ENCODE data around the gene ELAPOR2. TPM values are rescaled to one million over a fixed set of nuclear protein-coding genes. Genes with fewer than 3 reads are reported as not detected.

Gene ELAPOR2, protein sequence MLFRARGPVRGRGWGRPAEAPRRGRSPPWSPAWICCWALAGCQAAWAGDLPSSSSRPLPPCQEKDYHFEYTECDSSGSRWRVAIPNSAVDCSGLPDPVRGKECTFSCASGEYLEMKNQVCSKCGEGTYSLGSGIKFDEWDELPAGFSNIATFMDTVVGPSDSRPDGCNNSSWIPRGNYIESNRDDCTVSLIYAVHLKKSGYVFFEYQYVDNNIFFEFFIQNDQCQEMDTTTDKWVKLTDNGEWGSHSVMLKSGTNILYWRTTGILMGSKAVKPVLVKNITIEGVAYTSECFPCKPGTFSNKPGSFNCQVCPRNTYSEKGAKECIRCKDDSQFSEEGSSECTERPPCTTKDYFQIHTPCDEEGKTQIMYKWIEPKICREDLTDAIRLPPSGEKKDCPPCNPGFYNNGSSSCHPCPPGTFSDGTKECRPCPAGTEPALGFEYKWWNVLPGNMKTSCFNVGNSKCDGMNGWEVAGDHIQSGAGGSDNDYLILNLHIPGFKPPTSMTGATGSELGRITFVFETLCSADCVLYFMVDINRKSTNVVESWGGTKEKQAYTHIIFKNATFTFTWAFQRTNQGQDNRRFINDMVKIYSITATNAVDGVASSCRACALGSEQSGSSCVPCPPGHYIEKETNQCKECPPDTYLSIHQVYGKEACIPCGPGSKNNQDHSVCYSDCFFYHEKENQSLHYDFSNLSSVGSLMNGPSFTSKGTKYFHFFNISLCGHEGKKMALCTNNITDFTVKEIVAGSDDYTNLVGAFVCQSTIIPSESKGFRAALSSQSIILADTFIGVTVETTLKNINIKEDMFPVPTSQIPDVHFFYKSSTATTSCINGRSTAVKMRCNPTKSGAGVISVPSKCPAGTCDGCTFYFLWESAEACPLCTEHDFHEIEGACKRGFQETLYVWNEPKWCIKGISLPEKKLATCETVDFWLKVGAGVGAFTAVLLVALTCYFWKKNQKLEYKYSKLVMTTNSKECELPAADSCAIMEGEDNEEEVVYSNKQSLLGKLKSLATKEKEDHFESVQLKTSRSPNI
- polyA plus RNA-seq (2013), result 6.1 and 6.9 TPM in 2 replicates

DNA sequence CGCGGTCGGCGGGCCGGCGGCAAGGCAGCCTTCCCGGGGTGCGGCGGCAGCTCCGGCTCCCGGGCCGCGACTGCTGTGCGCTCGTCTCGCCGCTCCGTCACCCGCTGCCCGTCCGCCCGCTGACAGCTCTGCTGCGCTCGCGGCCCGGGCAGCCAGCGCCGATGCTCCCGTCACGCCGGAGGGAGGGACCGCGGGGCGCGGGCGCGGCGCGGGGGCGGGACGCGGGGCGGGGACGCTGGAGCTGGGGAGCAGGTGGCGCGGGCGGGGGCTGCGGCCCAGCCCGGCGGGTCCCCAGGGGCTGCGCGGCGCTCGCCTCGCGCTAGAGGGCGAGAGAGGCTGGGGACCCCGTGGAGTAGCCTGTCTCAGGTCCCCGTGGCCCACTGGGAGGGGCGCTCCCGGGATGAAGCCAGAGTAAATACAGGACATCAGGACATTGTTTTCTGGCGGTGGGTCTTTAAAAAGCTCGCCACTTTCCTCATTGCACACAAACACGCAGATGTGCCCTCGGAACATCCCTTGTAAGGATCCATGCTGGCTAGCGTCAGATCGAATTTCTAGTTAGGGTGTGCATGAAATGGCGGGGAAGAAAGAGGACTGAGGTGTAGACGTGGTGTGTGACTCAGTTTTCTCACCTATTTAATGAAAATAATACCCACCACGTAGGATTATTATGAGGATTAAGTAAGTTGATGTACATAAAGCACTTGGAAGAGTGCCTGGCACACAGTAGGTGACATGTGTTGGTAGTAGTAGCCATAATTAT lies at the start of gene ELAPOR2:
Gene ELAPOR2, minus strand, starts transcription at position 130 of the 763 bp plus-strand sequence. CDS start 141 bp downstream, outside the sequence.
- H3K4me1 ChIP-seq (ENCODE audit: control insufficient read depth in 1 of 2, insufficient read depth in 2 of 2, low read length in 2 of 2), result no peaks in the 10 kb centered on the region
- no peak within 1 kb of the TSS for H3K27ac ChIP-seq (ENCODE audit: low read depth, low read length)
- no CpG with 5 or more reads among the region's 70 CpGs for WGBS (ENCODE audit: extremely low coverage, insufficient coverage, insufficient read length)
- H2AK5ac ChIP-seq (ENCODE audit: low read length), result no peak within 1 kb of the TSS
- no peak within 1 kb of the TSS for H3K23ac ChIP-seq (ENCODE audit: low read length)
- peak within 1 kb of the TSS; percentile 28 for H3K9ac ChIP-seq (ENCODE audit: low read length)
- no peak within 1 kb of the TSS for H3K14ac ChIP-seq (ENCODE audit: low read length)
- no peaks in the 10 kb centered on the region for H3K9me3 ChIP-seq (ENCODE audit: insufficient read depth, low read depth, low read length)
- H2BK12ac ChIP-seq (ENCODE audit: low read length), result no peak within 1 kb of the TSS
- no peaks in the 10 kb centered on the region for H3K79me1 ChIP-seq (ENCODE audit: low read length)
- H4K91ac ChIP-seq (ENCODE audit: low read depth, low read length), result no peak within 1 kb of the TSS
- no peak within 1 kb of the TSS for H4K12ac ChIP-seq (ENCODE audit: low read depth, low read length)
- H4K8ac ChIP-seq (ENCODE audit: low read depth, low read length), result no peak within 1 kb of the TSS
- peak within 1 kb of the TSS; percentile 79 for H2AFZ ChIP-seq (ENCODE audit: insufficient read depth, low read length, poor library complexity)
- peak within 1 kb of the TSS; percentile 77 for H3K4me3 ChIP-seq (ENCODE audit: low read depth, low read length)
- no peak within 1 kb of the TSS for H2BK120ac ChIP-seq (ENCODE audit: insufficient read depth, low read length, poor library complexity)
- no peak within 1 kb of the TSS for H3K18ac ChIP-seq (ENCODE audit: low read length)
- no peaks in the 10 kb centered on the region for H3K79me2 ChIP-seq (ENCODE audit: control insufficient read depth, insufficient read depth, low read length, poor library complexity)
- no peak within 1 kb of the TSS for H3K4ac ChIP-seq (ENCODE audit: low read depth, low read length)
- peak; percentile 8 to 60 for DNase-seq
- no peaks in the 10 kb centered on the region for H3K36me3 ChIP-seq (ENCODE audit: control insufficient read depth in 1 of 2, insufficient read depth in 2 of 2, low read length in 2 of 2)
- peaks cover 4% of the 10 kb centered on the region for H3K27me3 ChIP-seq (ENCODE audit: insufficient read depth, low read length)
- no peak within 1 kb of the TSS for H2BK5ac ChIP-seq (ENCODE audit: low read depth, low read length, poor library complexity)
- H3K4me2 ChIP-seq (ENCODE audit: low read length), result peak within 1 kb of the TSS; percentile 65

DNA sequence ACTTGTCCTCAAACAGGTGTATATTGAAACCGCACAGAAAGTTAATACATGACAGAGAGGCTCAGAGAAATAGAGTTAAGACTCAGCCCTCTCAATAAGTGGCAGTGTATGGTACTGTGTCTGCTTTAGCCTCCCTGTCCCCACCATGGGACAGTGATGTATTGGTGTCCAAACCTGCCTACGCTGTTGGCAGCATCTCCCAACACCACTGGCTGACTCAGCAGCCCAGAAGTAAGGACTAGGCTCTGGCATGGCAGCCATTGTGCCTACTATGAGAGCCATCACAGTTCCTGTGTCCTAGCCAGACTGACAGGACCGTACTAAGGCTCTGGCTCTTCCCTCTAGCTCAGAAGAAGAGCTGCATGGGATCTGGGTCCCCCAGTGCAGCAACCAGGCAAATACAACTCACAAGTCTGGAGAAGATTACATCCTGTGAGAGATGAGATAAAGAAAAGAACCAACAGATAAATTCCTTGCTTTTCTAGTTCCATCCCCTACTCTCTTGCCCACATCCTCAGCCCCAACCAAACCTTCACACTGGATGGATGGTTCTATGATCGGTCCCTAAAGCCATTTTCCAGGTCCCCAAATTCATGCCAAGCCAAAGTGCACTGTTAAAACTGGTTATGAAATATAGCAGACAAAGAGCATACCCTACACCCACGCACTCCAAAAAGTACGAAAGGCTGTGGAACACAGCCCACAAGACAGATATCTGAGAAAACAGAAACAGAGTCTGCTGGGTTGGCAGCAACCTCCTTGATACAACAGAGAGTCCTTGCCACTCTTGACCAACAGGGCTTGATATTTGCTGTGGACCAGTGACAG lies 48.7 kb upstream of the ELAPOR2 start:
- H2AFZ ChIP-seq (ENCODE audit: insufficient read depth, low read length, poor library complexity), result no peak overlapping the region
- DNase-seq, result no peak
- no peak overlapping the region for H2BK12ac ChIP-seq (ENCODE audit: low read length)
- H3K9me3 ChIP-seq (ENCODE audit: insufficient read depth, low read depth, low read length), result peaks cover 2% of the 10 kb centered on the region
- H3K14ac ChIP-seq (ENCODE audit: low read length), result no peak overlapping the region
- no peak overlapping the region for H3K4me2 ChIP-seq (ENCODE audit: low read length)
- no peak overlapping the region for H3K9ac ChIP-seq (ENCODE audit: low read length)
- no peak overlapping the region for H2BK120ac ChIP-seq (ENCODE audit: insufficient read depth, low read length, poor library complexity)
- no peak overlapping the region for H4K12ac ChIP-seq (ENCODE audit: low read depth, low read length)
- H2AK5ac ChIP-seq (ENCODE audit: low read length), result no peak overlapping the region
- H3K4me1 ChIP-seq (ENCODE audit: control insufficient read depth in 1 of 2, insufficient read depth in 2 of 2, low read length in 2 of 2), result no peaks in the 10 kb centered on the region
- no peaks in the 10 kb centered on the region for H3K36me3 ChIP-seq (ENCODE audit: control insufficient read depth in 1 of 2, insufficient read depth in 2 of 2, low read length in 2 of 2)
- H3K79me2 ChIP-seq (ENCODE audit: control insufficient read depth, insufficient read depth, low read length, poor library complexity), result no peaks in the 10 kb centered on the region
- peak overlapping the region; percentile 57 for H3K4me3 ChIP-seq (ENCODE audit: low read depth, low read length)
- H3K23ac ChIP-seq (ENCODE audit: low read length), result no peak overlapping the region
- no peak overlapping the region for H3K4ac ChIP-seq (ENCODE audit: low read depth, low read length)
- H3K79me1 ChIP-seq (ENCODE audit: low read length), result no peaks in the 10 kb centered on the region
- no peak overlapping the region for H4K91ac ChIP-seq (ENCODE audit: low read depth, low read length)
- H3K27ac ChIP-seq (ENCODE audit: low read depth, low read length), result no peak overlapping the region
- H3K27me3 ChIP-seq (ENCODE audit: insufficient read depth, low read length), result no peaks in the 10 kb centered on the region
- no peak overlapping the region for H4K8ac ChIP-seq (ENCODE audit: low read depth, low read length)
- H3K18ac ChIP-seq (ENCODE audit: low read length), result no peak overlapping the region
- WGBS (ENCODE audit: extremely low coverage, insufficient coverage, insufficient read length), result no CpG with 5 or more reads among the region's 6 CpGs
- no peak overlapping the region for H2BK5ac ChIP-seq (ENCODE audit: low read depth, low read length, poor library complexity)

DNA sequence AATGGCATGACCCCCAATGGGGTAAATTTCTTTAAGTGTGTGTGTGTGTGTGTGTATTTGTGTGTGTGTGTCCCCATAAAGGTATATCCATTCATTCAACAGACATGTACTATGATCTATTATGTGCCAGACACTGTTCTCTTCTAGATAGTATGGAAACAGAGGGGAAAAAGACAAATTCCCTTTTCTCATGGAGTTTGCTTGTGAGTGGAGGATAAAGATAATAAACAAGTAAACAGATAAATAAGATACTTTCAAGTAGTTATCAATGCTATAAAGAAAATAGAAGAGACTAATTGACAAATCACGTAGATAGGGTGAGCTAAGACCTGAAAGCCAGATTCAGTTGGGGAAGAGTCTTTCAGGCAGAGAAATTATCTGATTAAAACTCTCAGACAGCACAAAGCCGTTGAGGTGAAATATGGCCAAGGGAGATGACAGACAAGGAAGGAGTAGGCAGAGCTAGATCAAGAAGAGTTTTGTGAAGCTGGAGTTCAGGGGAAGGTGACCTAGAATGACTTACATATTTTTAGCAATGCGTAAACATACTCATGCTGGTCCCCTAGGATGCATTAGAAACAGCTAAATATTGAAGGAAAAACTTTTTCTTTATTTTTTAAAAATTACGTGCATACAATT lies 47.6 kb upstream of the ELAPOR2 start:
- Histone ChIP-seq H3K4me1 (ENCODE audit: control insufficient read depth in 1 of 2, insufficient read depth in 2 of 2, low read length in 2 of 2) (no peaks in the 10 kb centered on the region), H3K4ac (ENCODE audit: low read depth, low read length) (no peak overlapping the region), H4K91ac (ENCODE audit: low read depth, low read length) (no peak overlapping the region), H4K12ac (ENCODE audit: low read depth, low read length) (no peak overlapping the region), H3K23ac (ENCODE audit: low read length) (no peak overlapping the region), H4K8ac (ENCODE audit: low read depth, low read length) (no peak overlapping the region), H3K4me3 (ENCODE audit: low read depth, low read length) (no peak overlapping the region), H3K27ac (ENCODE audit: low read depth, low read length) (no peak overlapping the region), H3K79me2 (ENCODE audit: control insufficient read depth, insufficient read depth, low read length, poor library complexity) (no peaks in the 10 kb centered on the region), H2BK5ac (ENCODE audit: low read depth, low read length, poor library complexity) (no peak overlapping the region), H3K14ac (ENCODE audit: low read length) (no peak overlapping the region), H3K79me1 (ENCODE audit: low read length) (no peaks in the 10 kb centered on the region), H2BK12ac (ENCODE audit: low read length) (no peak overlapping the region), H3K36me3 (ENCODE audit: control insufficient read depth in 1 of 2, insufficient read depth in 2 of 2, low read length in 2 of 2) (no peaks in the 10 kb centered on the region), H3K9me3 (ENCODE audit: insufficient read depth, low read depth, low read length) (no peaks in the 10 kb centered on the region), H2AFZ (ENCODE audit: insufficient read depth, low read length, poor library complexity) (no peak overlapping the region), H3K9ac (ENCODE audit: low read length) (no peak overlapping the region), H3K27me3 (ENCODE audit: insufficient read depth, low read length) (no peaks in the 10 kb centered on the region), H3K4me2 (ENCODE audit: low read length) (no peak overlapping the region), H3K18ac (ENCODE audit: low read length) (no peak overlapping the region), H2BK120ac (ENCODE audit: insufficient read depth, low read length, poor library complexity) (no peak overlapping the region), H2AK5ac (ENCODE audit: low read length) (no peak overlapping the region)
- no CpG with 5 or more reads among the region's 4 CpGs for WGBS (ENCODE audit: extremely low coverage, insufficient coverage, insufficient read length)
- peak; percentile 14 to 59 for DNase-seq
